Caco-2 (cell line): Measurements from ENCODE around the gene FUT7. TPM values are rescaled to one million over a fixed set of nuclear protein-coding genes. Genes with fewer than 3 reads are reported as not detected.

ENCODE experiments used
- BruUV-seq: library from RNA; stranded (reverse); fragments of 400-500 nt; replicated peaks from 2 replicates; lab custom pipeline; 2021; lab: Mats Ljungman, UMichigan
- CTCF ChIA-PET: fragments of 300-600 bp; sonication (Branson Sonifier 250); formaldehyde crosslinking; loops from one replicate; lab custom pipeline; 2022; ENCODE audit warnings: antibody characterized with exemption; lab: Charles Lee
- POLR2A ChIA-PET: fragments of 300-600 bp; sonication (Branson Sonifier 250); formaldehyde crosslinking; loops from one replicate; lab custom pipeline; 2022; ENCODE audit warnings: antibody characterized with exemption; lab: Charles Lee
- DNase-seq, 2 experiments: peaks; one replicate each; pipeline versions ENCODE4 v3.0.0 to v3.0.0-alpha.2; 2020 to 2022
- H3K27me3 ChIP-seq: replicated peaks from 2 replicates; pipeline ENCODE4 v1.6.0; 2011; ENCODE audit warnings: low read length; ENCODE audit not compliant: control insufficient read depth, insufficient read depth
- H3K36me3 ChIP-seq: 2 replicates; pipeline ENCODE4 v1.5.1; 2011; ENCODE audit warnings: low read length; ENCODE audit not compliant: control insufficient read depth, insufficient read depth
- H3K4me1 ChIP-seq: fragments of 250-450 bp; sonication (Bioruptor Pico); 2 replicates; pipeline ENCODE4 v1.5.1; 2020; ENCODE audit warnings: mild to moderate bottlenecking
- H3K4me3 ChIP-seq: 2 replicates; pipeline ENCODE4 v1.5.1; 2011; ENCODE audit warnings: low read depth, mild to moderate bottlenecking, control low read depth, low read length
- H3K9me3 ChIP-seq: fragments of 250-450 bp; sonication (Bioruptor Pico); 2 replicates; pipeline ENCODE4 v1.5.1; 2020; ENCODE audit warnings: mild to moderate bottlenecking, moderate library complexity
- H3K27ac Mint-ChIP-seq: one replicate; pipeline ENCODE4 v1.8.0; 2022; ENCODE audit warnings: mixed read lengths; ENCODE audit not compliant: unreplicated experiment
- H3K27me3 Mint-ChIP-seq: one replicate; pipeline ENCODE4 v1.8.0; 2022; ENCODE audit warnings: mixed read lengths; ENCODE audit not compliant: insufficient read depth, unreplicated experiment
- H3K36me3 Mint-ChIP-seq: one replicate; pipeline ENCODE4 v1.8.0; 2022; ENCODE audit warnings: mild to moderate bottlenecking, mixed read lengths; ENCODE audit not compliant: insufficient read depth, unreplicated experiment
- H3K4me1 Mint-ChIP-seq: one replicate; pipeline ENCODE4 v1.8.0; 2022; ENCODE audit warnings: low read depth, mixed read lengths; ENCODE audit not compliant: unreplicated experiment
- H3K4me3 Mint-ChIP-seq: one replicate; pipeline ENCODE4 v1.8.0; 2022; ENCODE audit warnings: mild to moderate bottlenecking, moderate library complexity, mixed read lengths; ENCODE audit not compliant: unreplicated experiment
- H3K9me3 Mint-ChIP-seq: one replicate; pipeline ENCODE4 v1.8.0; 2022; ENCODE audit warnings: mixed read lengths; ENCODE audit not compliant: unreplicated experiment
- CTCF ChIP-seq, 2 experiments: fragments of 200-600 bp in 1 of 2; IDR thresholded peaks; 1 replicate in 1 of 2; 2 replicates in 1 of 2; pipeline versions ENCODE4 v1.5.1 to v1.8.0; 2011 to 2022; ENCODE audit warnings: antibody characterized with exemption in 1 of 2, control low read depth in 1 of 2, inconsistent platforms in 1 of 2, low read depth in 1 of 2, low read length in 1 of 2, mild to moderate bottlenecking in 1 of 2, moderate library complexity in 1 of 2; ENCODE audit not compliant: insufficient read depth in 1 of 2, severe bottlenecking in 1 of 2, unreplicated experiment in 1 of 2
- intact Hi-C: fragments of 100-400 bp; cut with micrococcal nuclease; formaldehyde crosslinking; loops from one replicate; pipeline ENCODE4 v1.10.0; 2022; ENCODE audit not compliant: unreplicated experiment
- total RNA-seq: library from RNA; stranded (reverse); gene quantifications from 2 replicates; pipeline ENCODE4 v1.2.3, GENCODE V29; 2022

Gene FUT7
- total RNA-seq, 1 experiment from 2014 or later, result not detected

GRCh38 chr9:137035937-137036336 is 4.0 kb upstream of the FUT7 start:
- no peak overlapping the region for H3K4me3 ChIP-seq
- Mint-ChIP-seq H3K4me1 (no peaks in the 10 kb centered on the region), H3K27ac (no peak overlapping the region), H3K36me3 (peaks cover 23% of the 10 kb centered on the region), H3K27me3 (no peaks in the 10 kb centered on the region), H3K4me3 (no peak overlapping the region), H3K9me3 (no peaks in the 10 kb centered on the region)
- H3K4me1 ChIP-seq, result peaks cover 6% of the 10 kb centered on the region
- no peak for TF ChIP-seq CTCF (IDR thresholded peaks at IDR 0.05; ENCODE audit: insufficient read depth in 1 of 2, low read depth in 1 of 2, low read length in 1 of 2, severe bottlenecking in 1 of 2, unreplicated experiment in 1 of 2)
- no TSS peak for BruUV-seq
- intact Hi-C loops, result loop anchor here (1.0 to 2.0 kb wide), 2 partner anchors 193 to 249 kb away; partner anchors contain the start of gene AJM1
- POLR2A ChIA-PET, result no interaction called here
- no peak for DNase-seq
- H3K27me3 ChIP-seq, result no peaks in the 10 kb centered on the region
- no peaks in the 10 kb centered on the region for H3K9me3 ChIP-seq
- CTCF ChIA-PET, result interaction anchor here (0.6 to 2.4 kb wide), 19 partner anchors 9 to 247 kb away, joined by 3 to 42 read pairs (median 7); partner anchors contain the start of genes AJM1, CLIC3, MAN1B1 and NPDC1
- H3K36me3 ChIP-seq, result no peaks in the 10 kb centered on the region

GRCh38 chr9:137035507-137035834 is 3.6 kb upstream of the FUT7 start:
- H3K4me1 ChIP-seq, result peaks cover 6% of the 10 kb centered on the region
- no peaks in the 10 kb centered on the region for H3K9me3 Mint-ChIP-seq
- no peak overlapping the region for H3K4me3 Mint-ChIP-seq
- ChIA-PET CTCF (interaction anchor here (0.6 to 2.4 kb wide), 27 partner anchors 9 to 247 kb away, joined by 3 to 42 read pairs (median 5); partner anchors contain the start of genes AJM1, CLIC3, MAN1B1 and NPDC1), POLR2A (no interaction called here)
- no peaks in the 10 kb centered on the region for H3K9me3 ChIP-seq
- H3K27me3 ChIP-seq, result no peaks in the 10 kb centered on the region
- no peak overlapping the region for H3K4me3 ChIP-seq
- BruUV-seq, result no TSS peak
- H3K36me3 ChIP-seq, result no peaks in the 10 kb centered on the region
- H3K36me3 Mint-ChIP-seq, result peaks cover 23% of the 10 kb centered on the region
- no peaks in the 10 kb centered on the region for H3K27me3 Mint-ChIP-seq
- no peaks in the 10 kb centered on the region for H3K4me1 Mint-ChIP-seq
- no peak overlapping the region for H3K27ac Mint-ChIP-seq
- DNase-seq, result no peak
- no peak for TF ChIP-seq CTCF (IDR thresholded peaks at IDR 0.05; ENCODE audit: insufficient read depth in 1 of 2, low read depth in 1 of 2, low read length in 1 of 2, severe bottlenecking in 1 of 2, unreplicated experiment in 1 of 2)
- intact Hi-C loops, result loop anchor here (1.0 to 2.0 kb wide), 2 partner anchors 193 to 248 kb away; partner anchors contain the start of gene AJM1

- intact Hi-C loops, result loop anchor here (1.0 to 2.0 kb wide), 2 partner anchors 192 to 248 kb away; partner anchors contain the start of gene AJM1
- Mint-ChIP-seq H3K4me3 (no peak overlapping the region), H3K4me1 (no peaks in the 10 kb centered on the region), H3K36me3 (peaks cover 23% of the 10 kb centered on the region), H3K9me3 (no peaks in the 10 kb centered on the region), H3K27ac (no peak overlapping the region), H3K27me3 (no peaks in the 10 kb centered on the region)
- DNase-seq, result peak; percentile 84 to 87
- CTCF ChIA-PET, result interaction anchor here (0.5 to 2.4 kb wide), 30 partner anchors 8 to 246 kb away, joined by 3 to 42 read pairs (median 4); partner anchors contain the start of genes AJM1, CLIC3, MAN1B1 and NPDC1
- Histone ChIP-seq H3K36me3 (no peaks in the 10 kb centered on the region), H3K27me3 (no peaks in the 10 kb centered on the region), H3K9me3 (no peaks in the 10 kb centered on the region), H3K4me3 (no peak overlapping the region), H3K4me1 (peaks cover 6% of the 10 kb centered on the region)
- peak; percentile 91 to 95 for TF ChIP-seq CTCF (IDR thresholded peaks at IDR 0.05; ENCODE audit: insufficient read depth in 1 of 2, low read depth in 1 of 2, low read length in 1 of 2, severe bottlenecking in 1 of 2, unreplicated experiment in 1 of 2)
- POLR2A ChIA-PET, result no interaction called here
- no TSS peak for BruUV-seq
Measured at GRCh38 chr9:137034709-137035506, 3.0 kb upstream of the FUT7 start.
